GM23248 (cell line): ENCODE measurements around the gene GAK.

Source experiments
- EZH2 ChIP-seq: fragments of 200-600 bp; sonication (generic); IDR thresholded peaks from 2 replicates; pipeline ENCODE4 v1.6.1; 2018; ENCODE audit warnings: antibody characterized with exemption, mild to moderate bottlenecking; ENCODE audit not compliant: insufficient read depth, poor library complexity, severe bottlenecking
- EZH2phosphoT487 ChIP-seq: fragments of 200-600 bp; sonication (generic); IDR thresholded peaks from 2 replicates; pipeline ENCODE4 v1.6.1; 2018; ENCODE audit warnings: antibody characterized with exemption, moderate library complexity, mild to moderate bottlenecking, low read depth; ENCODE audit not compliant: insufficient read depth

DNA sequence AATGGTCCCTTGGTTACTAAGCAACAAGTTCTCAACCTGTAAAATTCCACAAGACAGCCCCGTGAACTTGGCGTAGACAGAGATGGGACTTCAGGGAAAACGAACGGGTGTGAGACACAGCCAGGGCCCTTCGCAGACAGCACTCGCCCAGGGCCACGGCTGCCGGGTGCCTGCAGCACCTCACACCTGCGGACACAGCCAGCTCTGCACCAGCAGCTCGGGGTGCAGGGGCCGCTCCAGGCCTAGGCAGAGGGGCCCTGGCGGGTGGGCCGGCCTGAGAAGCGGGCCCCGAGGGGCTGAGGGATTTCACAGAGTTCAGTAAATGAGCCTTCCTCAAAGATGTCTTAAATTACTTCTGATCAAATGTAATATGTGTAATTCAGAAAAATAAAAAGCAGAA is 34.0 kb downstream of the GAK start:
- TF ChIP-seq EZH2 = no peak
- TF ChIP-seq EZH2phosphoT487 = no peak
